Stimulated activated CD8-positive, alpha-beta memory T cell treated with anti-CD3 and anti-CD28 coated beads, Interleukin-12 subunit alpha, Interleukin-12 subunit beta, amount 100 ng/mL, for 24 hours (primary cell): ENCODE results near the gene SPTBN2.
"Not testable (repeated sequence)": the region's sequence is repeated elsewhere in the genome, so short reads cannot be mapped to it uniquely, and the experiment has no call there.

Source experiments
- DNase-seq: peaks from one replicate; pipeline ENCODE4 v3.0.0-alpha.2; 2020; ENCODE audit errors: extremely low read depth

Gene SPTBN2

GRCh38 chr11:66724167-66724566, 4.8 kb downstream of the SPTBN2 start:
- not testable (repeated sequence) for DNase-seq

GRCh38 chr11:66723693-66724092, 5.3 kb downstream of the SPTBN2 start:
- DNase-seq: no peak

- no peak for DNase-seq
These were observed 6.0 kb downstream of the SPTBN2 start for GRCh38 chr11:66722745-66723651.

DNA sequence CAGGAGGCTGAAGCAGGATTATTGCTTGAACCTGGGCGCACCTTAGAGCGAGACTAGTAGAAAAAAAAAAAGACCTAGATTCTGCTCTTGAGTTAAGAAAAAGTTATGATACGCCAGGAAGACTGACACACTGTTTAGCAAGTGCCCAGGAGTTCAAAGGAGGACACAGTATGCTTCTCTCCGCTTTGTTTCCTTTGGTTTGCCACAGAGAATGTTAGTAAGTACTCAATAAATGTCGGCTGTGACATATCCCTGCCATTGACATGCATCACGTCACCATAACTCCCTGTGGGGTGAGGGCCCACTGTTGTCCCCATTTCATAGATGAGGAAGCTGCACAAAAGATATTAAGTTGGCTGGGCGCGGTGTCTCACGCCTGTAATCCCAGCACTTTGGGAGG, 7.1 kb downstream of the SPTBN2 start:
- no peak for DNase-seq

- DNase-seq: no peak
These were observed 8.0 kb downstream of the SPTBN2 start for GRCh38 chr11:66720899-66721470.

GRCh38 chr11:66720223-66720898, 8.7 kb downstream of the SPTBN2 start:
- no peak for DNase-seq

GRCh38 chr11:66719111-66719872, 9.7 kb downstream of the SPTBN2 start:
- no peak for DNase-seq

- DNase-seq: no peak
These were observed 10.6 kb downstream of the SPTBN2 start for GRCh38 chr11:66718320-66718971.

GRCh38 chr11:66717925-66718319, 11.1 kb downstream of the SPTBN2 start:
- no peak for DNase-seq

- DNase-seq: no peak
These were observed 12.0 kb downstream of the SPTBN2 start for GRCh38 chr11:66716996-66717395.

GRCh38 chr11:66715346-66716085, 13.5 kb downstream of the SPTBN2 start:
- DNase-seq: no peak

DNA sequence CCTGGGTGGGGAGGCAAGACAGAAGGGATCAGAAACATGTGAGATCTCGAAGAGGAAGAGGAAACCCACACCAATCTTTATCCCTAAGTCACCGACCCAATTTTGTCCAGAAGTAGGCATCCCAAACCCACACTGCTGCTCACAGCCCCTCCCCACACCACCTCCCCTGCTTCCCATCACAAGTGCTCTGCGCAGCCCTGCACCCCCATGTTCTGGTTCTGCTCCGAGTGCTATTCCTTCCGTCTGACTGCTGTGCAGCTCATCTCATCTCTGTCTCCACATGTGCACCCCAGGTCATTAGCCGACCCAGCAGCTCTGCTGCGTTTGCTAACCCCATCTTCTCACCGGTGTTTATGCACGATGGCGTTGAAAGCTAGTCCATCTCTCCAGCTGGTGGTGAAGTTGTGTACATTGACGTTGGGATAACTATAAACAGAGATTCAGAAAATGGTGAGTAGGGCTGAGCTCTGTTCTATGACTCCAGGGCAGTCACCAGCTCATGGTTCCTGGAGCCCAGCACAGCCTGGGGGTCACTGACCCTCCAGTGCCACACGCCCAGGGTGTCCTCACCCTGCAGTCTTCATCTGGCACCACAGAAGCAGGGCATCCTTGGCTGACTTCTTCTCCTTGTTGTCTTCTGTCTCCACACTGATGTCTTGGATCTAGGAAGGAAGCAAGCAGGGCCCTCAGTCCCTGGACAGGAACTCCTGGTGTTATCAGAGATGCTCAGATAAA, 15.1 kb downstream of the SPTBN2 start:
- DNase-seq: no peak

GRCh38 chr11:66710384-66710930, 18.6 kb downstream of the SPTBN2 start:
- no peak for DNase-seq

- no peak for DNase-seq
These were observed 20.3 kb downstream of the SPTBN2 start for GRCh38 chr11:66708701-66709100.

- DNase-seq: no peak
These were observed 20.9 kb downstream of the SPTBN2 start for GRCh38 chr11:66708094-66708493.

GRCh38 chr11:66707486-66707885, 21.5 kb downstream of the SPTBN2 start:
- no peak for DNase-seq

DNA sequence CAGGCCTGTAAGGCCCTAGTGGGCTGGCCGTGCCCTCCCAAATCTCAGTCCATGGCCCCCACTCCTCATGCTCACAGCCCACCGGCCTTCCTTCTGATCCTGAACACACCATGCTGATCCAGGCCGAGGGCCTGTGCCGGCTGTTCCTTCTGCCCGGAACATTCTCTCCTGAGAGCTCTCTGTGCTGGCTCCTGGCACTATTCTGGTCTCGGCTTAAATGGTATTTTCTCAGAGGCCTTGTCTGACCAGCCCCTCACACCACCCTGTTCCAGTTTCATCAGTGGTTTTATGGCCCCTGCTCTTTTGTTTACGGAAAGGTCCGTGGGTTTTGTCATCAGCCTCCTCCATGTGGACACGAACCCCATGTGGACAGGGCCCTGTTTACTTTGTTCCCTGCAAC, 22.0 kb downstream of the SPTBN2 start:
- no peak for DNase-seq

DNA sequence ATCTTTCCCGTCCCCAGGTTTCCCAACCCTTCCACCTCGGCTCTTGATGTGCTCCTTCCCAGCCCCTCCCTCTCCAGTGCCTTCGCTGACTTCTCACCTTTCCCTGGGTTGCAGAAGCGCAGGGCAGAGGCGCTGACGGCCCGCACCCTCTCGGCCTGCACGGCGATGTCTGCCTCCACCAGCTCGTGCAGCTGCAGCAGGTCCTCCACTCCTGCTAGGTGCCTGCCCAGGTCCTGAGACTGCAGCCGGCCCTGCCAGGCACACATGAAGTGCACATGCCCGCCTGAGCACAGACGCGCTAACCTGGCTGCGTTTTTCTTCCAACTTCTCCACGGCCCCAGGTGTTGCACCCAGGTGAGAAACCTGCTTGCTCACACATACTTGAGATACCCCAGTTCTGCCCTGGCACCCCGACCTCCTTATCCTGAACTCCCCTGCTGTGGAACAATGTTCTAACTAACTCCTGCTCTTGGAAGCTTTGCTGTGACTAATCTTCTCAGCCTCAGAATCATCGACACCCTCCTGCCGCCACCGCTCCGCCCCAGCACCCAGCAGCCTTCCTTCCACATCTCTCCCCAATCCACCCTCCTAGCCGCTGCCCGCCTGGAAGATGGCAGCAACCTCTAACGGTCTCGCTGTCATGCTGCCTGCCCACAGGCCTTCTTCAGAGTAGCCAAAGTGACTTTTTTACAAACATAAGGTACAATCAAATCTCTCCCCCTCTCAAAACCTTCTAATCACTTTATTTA, 23.3 kb downstream of the SPTBN2 start:
- no peak for DNase-seq
